H9 (cell line): ENCODE data around the gene DISC1. TPM values are rescaled to one million over a fixed set of nuclear protein-coding genes. Genes with fewer than 3 reads are reported as not detected.

ENCODE experiments used
- DNase-seq: peaks from one replicate; pipeline ENCODE4 v3.0.0-alpha.2; 2017
- H2AFZ ChIP-seq: one replicate; pipeline ENCODE4 v1.6.1; 2013; ENCODE audit warnings: mild to moderate bottlenecking, low read length, control low read depth, moderate library complexity
- H2AK5ac ChIP-seq: 2 replicates; pipeline ENCODE4 v1.6.1; 2013; ENCODE audit warnings: low read length, control low read depth, mixed read lengths; ENCODE audit not compliant: insufficient read length
- H2BK120ac ChIP-seq: one replicate; pipeline ENCODE4 v1.6.1; 2013; ENCODE audit warnings: low read depth, mild to moderate bottlenecking, low read length, control low read depth, inconsistent platforms; ENCODE audit not compliant: poor library complexity, severe bottlenecking
- H2BK12ac ChIP-seq: 2 replicates; pipeline ENCODE4 v1.6.1; 2013; ENCODE audit warnings: low read length, control low read depth, mixed read lengths, low read depth; ENCODE audit not compliant: insufficient read length
- H2BK15ac ChIP-seq: 2 replicates; pipeline ENCODE4 v1.6.1; 2013; ENCODE audit warnings: low read depth, low read length, control low read depth
- H2BK20ac ChIP-seq: one replicate; pipeline ENCODE4 v1.6.1; 2013; ENCODE audit warnings: low read depth, mild to moderate bottlenecking, low read length, control low read depth, inconsistent platforms; ENCODE audit not compliant: poor library complexity, severe bottlenecking
- H2BK5ac ChIP-seq: 2 replicates; pipeline ENCODE4 v1.6.1; 2013; ENCODE audit warnings: low read length, control low read depth, mixed read lengths; ENCODE audit not compliant: insufficient read length
- H3K14ac ChIP-seq: 2 replicates; pipeline ENCODE4 v1.6.1; 2013; ENCODE audit warnings: low read length, control low read depth; ENCODE audit not compliant: insufficient read depth
- H3K18ac ChIP-seq: 2 replicates; pipeline ENCODE4 v1.6.1; 2013; ENCODE audit warnings: low read depth, mild to moderate bottlenecking, mixed read lengths, low read length, control low read depth; ENCODE audit not compliant: insufficient read length
- H3K23ac ChIP-seq: 2 replicates; pipeline ENCODE4 v1.6.1; 2013; ENCODE audit warnings: low read length, control low read depth, mixed read lengths, low read depth; ENCODE audit not compliant: insufficient read length
- H3K23me2 ChIP-seq: 2 replicates; pipeline ENCODE4 v1.6.1; 2013; ENCODE audit warnings: low read depth, mild to moderate bottlenecking, mixed read lengths, low read length, control low read depth; ENCODE audit not compliant: insufficient read length, poor library complexity, severe bottlenecking
- H3K27ac ChIP-seq: 2 replicates; pipeline ENCODE4 v1.5.1; 2013; ENCODE audit warnings: low read length, control low read depth, mixed read lengths, low read depth; ENCODE audit not compliant: insufficient read length
- H3K27me3 ChIP-seq: 2 replicates; pipeline ENCODE4 v1.6.1; 2013; ENCODE audit warnings: low read length, control low read depth, inconsistent platforms; ENCODE audit not compliant: insufficient read depth
- H3K4ac ChIP-seq: 2 replicates; pipeline ENCODE4 v1.6.1; 2013; ENCODE audit warnings: low read depth, mild to moderate bottlenecking, control low read depth, inconsistent platforms, low read length, moderate library complexity
- H3K4me1 ChIP-seq: 2 replicates; pipeline ENCODE4 v1.6.1; 2013; ENCODE audit warnings: low read length, control low read depth, inconsistent platforms; ENCODE audit not compliant: insufficient read depth
- H3K4me2 ChIP-seq: 2 replicates; pipeline ENCODE4 v1.6.1; 2013; ENCODE audit warnings: low read length, control low read depth, mixed read lengths; ENCODE audit not compliant: insufficient read length, insufficient read depth
- H3K56ac ChIP-seq: 2 replicates; pipeline ENCODE4 v1.6.1; 2013; ENCODE audit warnings: low read depth, mild to moderate bottlenecking, mixed read lengths, low read length, control low read depth; ENCODE audit not compliant: insufficient read length
- H3K79me1 ChIP-seq: 2 replicates; pipeline ENCODE4 v1.6.1; 2013; ENCODE audit warnings: low read depth, mild to moderate bottlenecking, moderate library complexity, low read length, control low read depth, inconsistent platforms; ENCODE audit not compliant: insufficient read depth, poor library complexity, severe bottlenecking
- H3K79me2 ChIP-seq: 2 replicates; pipeline ENCODE4 v1.6.1; 2013; ENCODE audit warnings: low read length, control low read depth, inconsistent platforms; ENCODE audit not compliant: insufficient read depth
- H3K9ac ChIP-seq: 2 replicates; pipeline ENCODE4 v1.6.1; 2013; ENCODE audit warnings: low read length, control low read depth, mixed read lengths; ENCODE audit not compliant: insufficient read length; ENCODE audit errors: extremely low read depth
- H3K9me3 ChIP-seq: one replicate; pipeline ENCODE4 v1.6.1; 2013; ENCODE audit warnings: low read depth, low read length, inconsistent platforms; ENCODE audit not compliant: control insufficient read depth
- H3T11ph ChIP-seq: one replicate; pipeline ENCODE4 v1.6.1; 2013; ENCODE audit warnings: mild to moderate bottlenecking, low read length, control low read depth, inconsistent platforms
- H4K20me1 ChIP-seq: one replicate; pipeline ENCODE4 v1.6.1; 2013; ENCODE audit not compliant: control insufficient read depth, insufficient read length, insufficient read depth
- H4K5ac ChIP-seq: 2 replicates; pipeline ENCODE4 v1.6.1; 2013; ENCODE audit warnings: low read depth, mild to moderate bottlenecking, mixed read lengths, low read length, control low read depth; ENCODE audit not compliant: insufficient read length
- H4K8ac ChIP-seq: replicated peaks from 2 replicates; pipeline ENCODE4 v1.6.1; 2013; ENCODE audit warnings: low read length, control low read depth, mixed read lengths, low read depth; ENCODE audit not compliant: insufficient read length
- H4K91ac ChIP-seq: 2 replicates; pipeline ENCODE4 v1.6.1; 2013; ENCODE audit warnings: low read depth, mild to moderate bottlenecking, moderate library complexity, mixed read lengths, low read length, control low read depth; ENCODE audit not compliant: insufficient read length
- H3K27ac Mint-ChIP-seq, 3 experiments: 2 replicates in 2 of 3; 3 replicates in 1 of 3; pipeline ENCODE4 v1.8.0; 2020 to 2021; ENCODE audit warnings: mixed read lengths in 3 of 3, mild to moderate bottlenecking in 1 of 3, moderate library complexity in 1 of 3
- H3K27me3 Mint-ChIP-seq: 2 replicates; pipeline ENCODE4 v1.8.0; 2021; ENCODE audit warnings: low read depth, mild to moderate bottlenecking, moderate library complexity, mixed read lengths
- H3K36me3 Mint-ChIP-seq, 3 experiments: 2 replicates in 2 of 3; 3 replicates in 1 of 3; pipeline ENCODE4 v1.8.0; 2020 to 2021; ENCODE audit warnings: low read depth in 3 of 3, mixed read lengths in 3 of 3; ENCODE audit not compliant: insufficient read depth in 1 of 3
- H3K4me1 Mint-ChIP-seq, 2 experiments: 2 replicates each; pipeline ENCODE4 v1.8.0; 2020; ENCODE audit warnings: mixed read lengths in 2 of 2
- H3K4me3 Mint-ChIP-seq, 2 experiments: 2 replicates in 1 of 2; 3 replicates in 1 of 2; pipeline ENCODE4 v1.8.0; 2020 to 2021; ENCODE audit warnings: mild to moderate bottlenecking in 2 of 2, mixed read lengths in 2 of 2, moderate library complexity in 1 of 2
- H3K9me3 Mint-ChIP-seq, 2 experiments: 2 replicates in 1 of 2; 3 replicates in 1 of 2; pipeline ENCODE4 v1.8.0; 2020; ENCODE audit warnings: mild to moderate bottlenecking in 2 of 2, mixed read lengths in 2 of 2, moderate library complexity in 1 of 2
- CTCF ChIP-seq: fragments of 200-600 bp; sonication (generic); conservative IDR thresholded peaks from 3 replicates; pipeline ENCODE4 v1.8.0; 2021; ENCODE audit warnings: antibody characterized with exemption, mild to moderate bottlenecking
- WGBS: extraction: QIAGEN DNeasy Blood & Tissue Kit; methylation state at CpG from one replicate; pipeline ENCODE4 v1.1.7; 2013; ENCODE audit warnings: missing lambda C conversion rate, low lambda C conversion rate, mixed read lengths; ENCODE audit not compliant: insufficient read length; ENCODE audit errors: extremely low coverage; 5-methylcytosine and 5-hydroxymethylcytosine counted together
- total RNA-seq: library from RNA; stranded (reverse); gene quantifications from 2 replicates; pipeline ENCODE4 v1.2.1, GENCODE V29; 2021

DISC1 gene
- total RNA-seq, 1 experiment from 2014 or later = 2.5 TPM

- no peak overlapping the region for H2BK5ac ChIP-seq
- Mint-ChIP-seq H3K27ac (no peak overlapping the region; a peak in 1 of 7 replicates), H3K4me3 (no peak overlapping the region), H3K4me1 (peaks cover 11 to 12% of the 10 kb centered on the region in 2 experiments), H3K36me3 (peaks cover 6 to 9% (median 7%) of the 10 kb centered on the region in 3 experiments), H3K27me3 (peaks cover 1% of the 10 kb centered on the region), H3K9me3 (peaks cover 5 to 12% of the 10 kb centered on the region in 2 experiments)
- H3K9ac ChIP-seq = no peak overlapping the region
- H3K27ac ChIP-seq = no peak overlapping the region
- no peak overlapping the region for H3T11ph ChIP-seq
- H4K5ac ChIP-seq = no peak overlapping the region
- H4K8ac ChIP-seq = no peak overlapping the region
- H3K23me2 ChIP-seq = no peaks in the 10 kb centered on the region
- no peak overlapping the region for H3K23ac ChIP-seq
- H2AFZ ChIP-seq = no peak overlapping the region
- no peak overlapping the region for H3K4me2 ChIP-seq
- peak; percentile 90 for TF ChIP-seq CTCF
- no peaks in the 10 kb centered on the region for H4K20me1 ChIP-seq
- H3K14ac ChIP-seq = no peak overlapping the region
- no peak overlapping the region for H3K18ac ChIP-seq
- no peaks in the 10 kb centered on the region for H3K4me1 ChIP-seq
- no peak overlapping the region for H3K56ac ChIP-seq
- H2BK20ac ChIP-seq = no peak overlapping the region
- no peak overlapping the region for H2AK5ac ChIP-seq
- no CpG with 5 or more reads among the region's 17 CpGs for WGBS
- no peaks in the 10 kb centered on the region for H3K9me3 ChIP-seq
- no peak overlapping the region for H4K91ac ChIP-seq
- H2BK12ac ChIP-seq = no peak overlapping the region
- H3K79me1 ChIP-seq = no peaks in the 10 kb centered on the region
- no peaks in the 10 kb centered on the region for H3K27me3 ChIP-seq
- no peak overlapping the region for H2BK120ac ChIP-seq
- no peak overlapping the region for H2BK15ac ChIP-seq
- H3K4ac ChIP-seq = no peak overlapping the region
- DNase-seq = peak; percentile 76
- no peaks in the 10 kb centered on the region for H3K79me2 ChIP-seq
Observed at GRCh38 chr1:231691618-231692259, 65.1 kb downstream of the DISC1 start.
